Stimulated activated CD4-positive, alpha-beta T cell treated with anti-CD3 and anti-CD28 coated beads, Interleukin-4, amount 100 ng/mL, for 48 hours (primary cell): ENCODE results near the gene IMMP2L.
"Not testable (repeated sequence)": the region's sequence is repeated elsewhere in the genome, so short reads cannot be mapped to it uniquely, and the experiment has no call there.

Experiments used
- DNase-seq, 2 donors: peaks; one replicate each; pipeline ENCODE4 v3.0.0-alpha.2; 2020; ENCODE audit warnings: low read depth in 2 of 2

IMMP2L gene

DNA sequence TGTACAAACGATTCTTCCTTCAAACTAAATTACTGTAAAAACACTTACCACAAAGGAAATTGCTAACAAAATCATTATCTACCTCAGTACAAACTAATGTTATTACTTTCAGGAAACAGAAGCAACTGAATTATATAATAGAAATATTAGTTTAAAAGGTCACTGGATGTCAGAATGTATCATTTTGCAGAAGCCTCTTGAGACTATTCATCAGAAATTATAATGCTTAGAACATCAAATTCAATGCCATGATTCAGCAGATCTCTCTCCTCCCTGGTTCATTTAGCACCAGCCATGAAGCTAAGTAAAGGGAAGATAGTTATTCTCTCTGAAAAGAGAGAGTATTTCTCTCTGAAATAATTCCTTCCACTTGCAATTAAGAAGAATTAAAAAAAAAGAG, 223.3 kb downstream of the IMMP2L start:
- no peak for DNase-seq

DNA sequence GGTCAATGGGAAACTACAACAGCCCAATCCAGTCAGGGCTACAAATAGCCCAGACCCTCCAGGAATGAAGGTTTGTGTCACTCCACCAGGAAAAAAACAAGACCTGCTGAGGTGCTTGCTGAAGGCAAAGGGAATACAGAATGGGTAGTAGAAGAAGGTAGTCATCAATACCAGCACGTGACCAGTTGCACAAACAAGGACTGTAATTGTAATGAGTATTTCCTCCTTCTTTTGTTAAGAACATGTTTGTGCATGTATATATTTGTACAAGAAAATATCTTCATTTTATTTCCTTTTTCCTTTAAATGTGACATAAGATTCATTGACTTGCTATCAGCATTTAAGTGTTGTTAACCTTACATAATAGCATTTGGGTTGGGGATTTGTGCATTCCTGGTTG, 229.3 kb downstream of the IMMP2L start:
- DNase-seq = no peak

DNA sequence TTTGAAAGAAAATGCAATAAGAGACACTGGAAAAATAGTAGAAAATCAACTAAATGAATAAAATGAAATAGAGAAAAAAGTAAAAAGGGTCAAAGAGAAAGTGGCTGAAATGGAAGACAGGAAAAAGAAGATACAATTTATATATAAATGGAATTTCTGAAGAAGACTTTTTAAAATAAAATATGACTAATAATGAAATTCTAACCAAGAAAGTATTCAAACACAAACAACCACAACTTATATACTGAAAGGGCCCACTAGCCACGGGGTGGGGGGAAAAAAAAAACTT, 232.1 kb downstream of the IMMP2L start:
- no peak for DNase-seq

DNA sequence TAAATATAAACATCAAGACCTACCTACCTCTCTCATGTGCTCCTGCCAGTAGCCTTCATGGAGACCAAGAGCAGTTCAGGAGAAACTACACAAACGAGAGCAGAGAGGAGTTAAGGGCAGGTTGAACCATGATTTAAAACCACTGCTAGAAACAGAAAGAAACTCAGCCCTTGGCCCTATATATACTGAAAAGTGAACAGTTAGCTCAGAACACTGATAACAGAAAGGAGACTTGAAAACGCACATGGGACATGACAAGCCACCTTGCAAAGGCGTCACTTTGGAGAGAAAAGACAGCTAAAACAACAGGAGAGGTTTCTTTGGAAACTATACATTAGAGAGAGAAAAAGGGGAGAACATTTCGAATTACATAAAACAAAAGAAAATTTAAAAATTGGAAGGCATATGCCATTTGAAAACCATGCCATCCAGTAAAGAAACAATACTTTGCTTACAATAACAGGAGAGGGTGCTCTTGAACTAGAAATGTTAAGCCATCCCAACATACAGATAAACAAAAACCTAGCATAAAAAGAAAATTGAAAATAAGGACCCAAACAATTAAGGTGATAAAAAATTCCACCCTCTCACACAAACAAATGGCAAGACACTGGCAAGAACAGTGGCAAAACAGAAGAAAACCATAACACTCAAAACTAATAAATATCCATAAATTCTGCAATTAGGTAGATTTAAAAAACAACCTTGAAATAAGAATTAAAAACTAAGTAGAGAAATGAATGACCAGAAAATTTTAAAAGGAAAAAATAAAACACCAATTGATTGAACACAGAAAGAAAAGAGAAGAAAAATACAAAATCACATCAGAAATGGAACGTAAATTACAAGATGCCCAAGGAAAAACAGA, 232.7 kb downstream of the IMMP2L start:
- DNase-seq = no peak

DNA sequence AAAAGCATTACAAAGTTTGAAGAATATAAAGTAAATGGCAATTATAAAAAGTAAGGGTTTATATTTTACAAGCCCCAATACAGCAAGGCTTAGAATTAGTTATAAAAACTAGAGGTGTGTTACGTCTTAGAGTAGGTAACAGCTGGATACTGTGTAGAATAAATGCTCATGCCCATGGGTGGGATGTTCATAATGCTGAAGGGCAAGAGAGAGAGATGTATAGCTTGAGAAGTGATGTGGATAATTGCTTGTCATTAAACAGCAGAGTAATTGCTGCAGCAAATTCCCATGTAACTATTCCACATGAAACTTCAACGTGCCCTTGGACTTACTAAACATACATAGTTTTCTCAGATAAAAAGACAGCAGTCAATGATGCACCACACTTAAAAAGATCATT, 233.8 kb downstream of the IMMP2L start:
- no peak for DNase-seq

DNA sequence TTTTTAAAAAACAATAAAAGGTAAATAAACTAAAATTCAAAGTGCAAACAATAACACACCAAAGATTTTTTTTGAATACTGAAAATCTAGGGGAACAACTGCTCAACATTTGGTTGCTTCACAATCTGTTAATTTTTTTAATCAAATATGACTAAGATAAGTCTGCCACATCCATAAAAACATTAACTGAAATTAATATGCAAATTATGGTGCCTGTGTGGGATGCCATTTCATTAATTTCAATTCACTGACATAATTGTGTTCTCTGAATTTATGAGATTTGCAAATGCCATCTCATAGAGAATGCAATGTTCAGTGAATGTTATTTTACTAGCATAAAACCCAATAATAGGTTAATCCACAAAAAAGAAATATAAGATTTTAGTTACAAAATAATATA, 237.5 kb downstream of the IMMP2L start:
- no peak for DNase-seq

DNA sequence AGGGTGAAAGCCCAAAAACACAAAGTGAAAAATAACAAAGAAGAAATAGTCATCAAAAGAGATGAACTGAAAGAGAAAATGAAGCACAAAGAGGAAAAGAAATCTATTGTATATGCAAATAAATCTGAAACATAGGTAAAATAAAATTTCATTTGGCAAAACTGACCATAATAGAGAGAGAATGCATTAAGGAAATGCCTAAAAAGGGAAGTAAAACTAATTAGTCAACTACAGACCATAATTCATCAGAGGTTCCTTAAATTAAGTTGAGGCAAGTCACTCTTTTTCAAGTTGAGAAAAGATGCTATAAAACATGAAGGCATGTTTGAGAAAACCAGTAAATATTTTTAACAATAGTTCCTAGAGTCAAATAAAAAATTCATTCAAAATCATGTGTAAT, 238.1 kb downstream of the IMMP2L start:
- DNase-seq = no peak

DNA sequence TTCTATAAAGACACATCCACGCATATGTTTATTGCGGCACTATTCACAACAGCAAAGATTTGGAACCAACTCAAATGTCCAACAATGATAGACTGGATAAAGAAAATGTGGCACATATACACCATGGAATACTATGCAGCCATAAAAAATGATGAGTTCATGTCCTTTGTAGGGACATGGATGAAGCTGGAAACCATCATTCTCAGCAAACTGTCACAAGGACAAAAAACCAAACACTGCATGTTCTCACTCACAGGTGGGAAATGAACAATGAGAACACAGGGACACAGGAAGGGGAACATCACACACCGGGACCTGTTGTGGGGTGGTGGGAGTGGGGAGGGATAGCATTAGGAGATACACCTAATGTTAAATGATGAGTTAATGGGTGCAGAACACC, 238.6 kb downstream of the IMMP2L start:
- DNase-seq = not testable (repeated sequence)

DNA sequence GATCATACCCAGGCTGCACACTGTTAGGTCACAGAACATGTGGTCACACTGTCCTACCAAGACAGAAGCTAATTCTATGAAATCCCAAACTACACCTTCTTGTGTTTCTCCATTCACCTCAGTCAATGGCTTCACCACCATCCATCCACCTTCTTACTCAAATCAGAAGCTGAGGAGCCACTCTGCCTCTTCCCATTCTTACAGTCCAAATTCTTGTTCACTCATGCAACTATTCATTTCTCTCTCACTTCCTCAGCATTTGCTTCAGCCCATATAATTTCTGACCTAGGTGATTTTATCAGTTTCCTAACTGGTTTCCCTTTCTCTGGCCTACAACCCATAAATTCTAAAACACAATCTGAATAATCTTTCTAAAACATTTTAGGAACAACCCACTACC, 242.2 kb downstream of the IMMP2L start:
- DNase-seq = no peak

DNA sequence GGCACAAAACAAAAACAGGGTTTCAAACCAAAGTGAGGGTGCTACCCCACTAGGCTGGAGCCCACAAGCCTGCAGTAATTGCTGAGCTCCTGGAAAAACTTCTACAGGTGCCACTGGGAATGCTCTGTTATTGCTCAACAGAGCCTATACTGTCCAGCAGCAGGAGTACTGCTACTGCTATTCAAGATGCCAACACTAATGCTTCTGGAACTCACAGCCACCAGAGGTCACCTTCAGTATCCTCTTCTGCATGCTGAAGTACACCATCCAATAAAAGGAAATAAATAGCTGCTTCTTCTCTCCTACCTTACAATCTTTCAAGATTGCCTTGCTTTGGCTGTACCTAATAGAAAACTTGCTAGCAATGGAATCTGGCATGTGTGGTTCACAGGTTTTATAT, 249.3 kb downstream of the IMMP2L start:
- no peak for DNase-seq

DNA sequence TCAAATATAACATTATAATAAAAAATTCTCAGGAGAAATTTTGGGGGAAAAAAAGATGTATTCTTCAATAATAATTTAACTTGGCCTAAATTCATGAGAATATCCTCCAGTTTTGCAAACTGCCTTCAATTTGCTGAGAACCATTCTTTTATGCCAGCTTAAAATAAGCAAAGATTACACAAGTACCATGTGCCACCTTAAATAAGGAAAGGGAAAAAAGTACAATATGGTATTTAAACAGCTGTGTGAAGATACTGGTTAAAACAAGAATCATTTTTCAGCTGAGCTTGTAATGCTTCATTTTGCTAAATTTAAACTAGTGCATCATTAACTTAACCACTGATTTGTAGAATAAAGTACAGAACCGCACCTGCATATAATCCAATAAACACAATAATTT, 253.6 kb downstream of the IMMP2L start:
- DNase-seq = no peak

DNA sequence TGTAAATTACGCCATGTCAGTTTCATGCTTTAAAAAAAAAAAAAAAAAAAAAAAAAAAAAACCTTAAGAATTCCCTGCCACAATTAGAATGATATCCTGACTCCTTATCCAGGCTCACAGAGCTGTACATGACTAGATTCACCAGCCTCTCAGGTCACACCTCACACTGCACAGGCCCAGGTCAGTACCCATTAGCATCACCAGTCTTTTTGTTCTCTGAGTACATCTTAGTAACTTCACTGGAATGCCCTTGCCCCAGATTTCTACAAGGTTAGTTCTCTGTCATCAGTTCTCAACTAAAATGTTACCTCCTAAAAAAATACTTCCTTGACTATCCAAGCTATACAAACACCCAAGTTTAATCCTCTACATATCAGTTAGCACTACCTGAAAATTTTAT, 260.4 kb downstream of the IMMP2L start:
- no peak for DNase-seq

DNA sequence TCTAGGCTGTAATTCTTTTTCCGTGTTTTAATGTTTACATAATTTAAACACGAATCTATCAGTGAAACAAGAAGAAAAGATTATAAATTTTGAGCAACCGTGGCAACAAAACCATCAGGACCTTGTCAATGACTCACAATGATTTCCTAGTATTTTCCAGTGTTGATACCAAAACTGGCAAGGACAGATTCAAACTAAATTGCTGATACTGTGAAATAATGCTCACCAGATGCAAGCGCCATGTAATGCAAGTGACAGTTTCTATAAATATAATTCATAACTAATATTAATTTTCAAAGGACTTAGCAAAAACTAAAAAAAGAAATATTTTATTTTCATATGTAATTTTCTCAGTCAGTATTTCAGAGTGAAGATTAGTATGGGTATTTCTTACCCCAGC, 267.8 kb downstream of the IMMP2L start:
- no peak for DNase-seq

DNA sequence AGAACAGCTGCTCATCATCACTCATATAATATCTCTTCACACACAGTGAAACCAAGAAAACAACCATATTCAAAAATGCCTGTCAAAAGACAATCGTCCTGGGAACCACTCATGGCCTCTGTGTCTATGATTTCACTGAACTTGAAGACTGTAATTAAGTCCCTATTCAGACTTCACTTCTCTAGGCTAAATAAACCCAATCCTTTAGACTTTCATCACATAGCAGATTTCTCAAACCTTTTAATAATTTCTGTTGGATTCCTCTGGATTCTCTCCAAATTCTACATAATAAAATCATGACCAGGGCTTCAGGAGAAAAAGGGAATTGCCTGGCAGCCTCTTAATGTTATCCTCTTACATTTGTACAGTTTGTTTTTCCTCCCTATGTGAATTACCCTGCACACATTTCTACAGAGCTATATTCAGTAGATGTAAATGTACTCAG, 270.2 kb downstream of the IMMP2L start:
- no peak for DNase-seq

DNA sequence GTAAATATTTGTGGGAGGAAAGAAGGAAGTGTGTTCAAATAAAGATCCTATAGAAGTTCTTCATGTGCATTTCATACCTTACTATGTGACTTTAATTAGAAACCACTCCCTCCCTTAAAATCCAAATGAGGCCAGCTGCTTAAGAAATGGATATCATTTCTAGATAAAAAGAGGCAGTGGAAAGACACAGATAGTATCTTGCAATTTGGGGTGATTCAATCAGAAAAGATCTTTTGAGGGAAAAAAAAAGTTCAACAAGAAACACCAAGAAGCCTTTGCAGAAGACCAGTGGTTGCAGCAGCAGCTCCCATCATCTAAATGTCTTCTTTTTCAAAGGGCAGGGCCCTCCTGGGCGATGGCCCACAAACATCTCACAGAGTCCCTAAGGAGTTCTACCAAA, 271.3 kb downstream of the IMMP2L start:
- no peak for DNase-seq

DNA sequence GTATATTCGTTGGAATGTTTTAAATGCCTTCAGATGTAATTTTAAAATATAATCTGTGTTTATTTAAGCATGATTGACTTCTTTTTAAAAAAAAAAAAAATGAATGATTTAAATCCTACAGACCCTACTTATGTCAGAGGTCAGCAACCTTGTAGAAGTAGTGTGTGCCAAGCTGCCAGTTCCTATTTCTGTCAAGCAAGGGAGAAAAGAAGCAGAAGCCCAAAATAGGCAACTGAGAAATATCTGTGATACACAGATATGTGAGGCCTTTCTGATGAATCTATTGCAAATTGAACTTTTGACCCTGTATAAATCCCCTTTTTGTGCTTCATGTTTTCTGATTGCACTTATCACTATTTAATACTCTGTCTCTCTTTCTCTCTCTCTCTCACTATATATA, 271.9 kb downstream of the IMMP2L start:
- no peak for DNase-seq

DNA sequence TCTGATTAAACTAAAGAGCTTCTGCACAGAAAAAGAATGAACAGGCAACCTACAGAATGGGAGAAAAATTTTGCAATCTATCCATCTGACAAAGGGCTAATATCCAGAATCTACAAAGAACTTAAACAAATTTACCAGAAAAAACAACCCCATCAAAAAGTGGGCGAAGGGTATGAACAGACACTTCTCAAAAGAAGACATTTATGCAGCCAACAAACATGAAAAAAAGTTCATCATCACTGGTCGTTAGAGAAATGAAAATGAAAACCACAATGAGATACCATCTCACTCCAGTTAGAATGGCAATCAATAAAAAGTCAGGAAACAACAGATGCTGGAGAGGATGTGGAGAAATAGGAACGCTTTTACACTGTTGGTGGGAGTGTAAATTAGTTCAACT, 273.9 kb downstream of the IMMP2L start:
- DNase-seq = not testable (repeated sequence)

DNA sequence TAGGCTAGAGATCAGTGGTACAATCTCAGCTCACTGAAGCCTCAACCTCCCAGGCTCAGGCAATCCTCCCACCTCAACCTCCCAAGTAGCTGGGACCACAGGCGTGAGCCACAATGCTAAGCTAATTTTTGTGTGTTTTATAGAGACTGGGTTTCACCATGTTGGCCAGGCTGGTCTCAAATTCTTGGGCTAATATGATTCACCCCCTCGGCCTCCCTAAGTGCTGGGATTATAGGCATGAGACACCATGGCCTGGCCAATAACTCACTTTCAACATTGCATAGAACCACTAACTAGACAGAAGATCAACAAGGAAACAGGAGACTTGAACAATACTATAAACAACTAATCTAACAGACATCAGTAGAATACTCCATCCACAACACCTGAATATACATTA, 279.7 kb downstream of the IMMP2L start:
- no peak for DNase-seq

DNA sequence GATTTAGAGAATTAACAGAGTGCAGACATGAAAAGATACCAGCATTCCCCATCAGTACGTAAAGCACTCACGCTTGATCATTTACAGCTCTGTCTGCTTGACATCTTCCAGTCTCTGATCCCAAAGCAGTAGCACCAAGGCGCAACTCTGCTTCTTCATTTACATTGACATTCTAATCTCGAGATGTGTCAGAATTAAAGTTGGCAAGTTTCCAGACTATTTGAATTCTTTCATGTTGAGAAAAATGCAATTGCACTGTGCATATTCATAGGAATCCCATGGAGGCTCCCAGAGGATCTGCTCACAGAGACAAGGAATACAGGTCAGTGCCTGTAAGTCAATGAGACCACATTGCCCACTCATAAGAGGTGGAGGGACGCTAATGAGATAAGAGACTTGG, 287.4 kb downstream of the IMMP2L start:
- DNase-seq = no peak

DNA sequence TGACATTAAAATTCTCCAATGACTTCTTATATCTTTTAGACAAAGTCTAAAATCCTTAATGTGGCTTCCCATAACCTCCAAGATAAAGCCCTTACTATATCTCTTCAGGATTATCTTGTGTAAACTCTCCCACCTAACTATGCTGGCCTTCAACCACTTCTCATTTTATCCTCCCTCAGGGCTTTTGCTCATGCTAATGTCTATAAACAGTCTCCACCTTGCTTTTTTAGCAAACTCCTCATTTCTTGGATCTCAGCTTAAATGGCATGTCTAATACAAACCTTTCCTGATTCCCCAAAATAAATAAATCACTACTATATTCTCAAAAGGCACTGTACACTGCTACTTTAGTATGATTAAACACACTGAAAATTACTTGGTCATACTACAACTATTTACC, 290.2 kb downstream of the IMMP2L start:
- no peak for DNase-seq

DNA sequence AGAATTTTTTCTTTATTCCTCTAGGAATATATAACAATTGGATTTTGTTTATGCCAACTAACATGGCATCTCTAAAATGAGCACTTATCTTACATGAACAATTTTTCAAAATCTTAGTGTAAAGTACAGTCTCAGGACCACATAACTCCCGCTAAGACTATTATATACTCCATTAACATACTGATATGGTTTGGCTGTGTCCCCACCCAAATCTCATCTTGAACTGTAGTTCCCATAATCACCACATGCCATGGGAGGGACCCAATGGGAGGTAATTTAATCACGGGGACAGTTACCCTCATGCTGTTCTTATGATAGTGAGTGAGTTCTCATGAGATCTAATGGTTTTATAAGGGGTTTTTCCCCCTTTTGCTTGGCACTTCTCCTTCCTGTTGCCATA, 291.5 kb downstream of the IMMP2L start:
- DNase-seq = not testable (repeated sequence)

DNA sequence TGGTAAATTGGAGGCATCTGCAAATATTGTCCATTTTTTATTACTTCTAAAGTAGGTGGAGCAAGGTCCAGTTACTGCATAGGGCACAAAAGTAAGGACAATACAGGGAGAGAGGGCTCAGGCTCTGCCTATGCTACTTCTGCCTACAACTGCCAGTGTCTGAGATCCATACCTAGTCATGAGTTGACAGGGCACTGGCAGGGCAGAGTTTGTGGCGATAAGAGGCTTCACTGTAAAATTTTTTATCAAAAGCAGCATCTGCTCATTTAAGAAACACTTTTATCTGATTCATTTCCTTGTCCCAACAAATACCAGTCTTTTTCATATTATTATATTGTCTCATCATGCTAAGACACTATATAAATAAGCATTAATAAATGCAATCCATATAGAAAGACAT, 293.4 kb downstream of the IMMP2L start:
- no peak for DNase-seq

DNA sequence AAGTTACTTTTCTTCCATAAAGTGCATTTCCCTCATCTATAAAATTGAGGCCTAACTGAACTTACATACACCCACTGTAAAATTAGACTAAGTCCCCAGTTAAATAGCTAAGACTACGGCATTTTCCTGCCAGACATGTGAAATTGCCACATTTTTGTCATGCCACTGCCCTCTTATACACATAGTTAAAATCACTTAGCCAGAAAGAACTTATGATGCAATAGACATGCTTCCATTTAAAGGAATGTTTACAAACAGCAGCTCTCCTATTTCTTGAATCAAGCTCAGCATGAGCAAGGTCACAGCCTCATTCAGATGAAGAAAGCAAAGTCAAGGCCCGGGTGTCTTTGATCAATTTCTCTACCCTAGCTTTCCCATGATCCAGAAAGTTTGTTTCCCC, 295.7 kb downstream of the IMMP2L start:
- no peak for DNase-seq

DNA sequence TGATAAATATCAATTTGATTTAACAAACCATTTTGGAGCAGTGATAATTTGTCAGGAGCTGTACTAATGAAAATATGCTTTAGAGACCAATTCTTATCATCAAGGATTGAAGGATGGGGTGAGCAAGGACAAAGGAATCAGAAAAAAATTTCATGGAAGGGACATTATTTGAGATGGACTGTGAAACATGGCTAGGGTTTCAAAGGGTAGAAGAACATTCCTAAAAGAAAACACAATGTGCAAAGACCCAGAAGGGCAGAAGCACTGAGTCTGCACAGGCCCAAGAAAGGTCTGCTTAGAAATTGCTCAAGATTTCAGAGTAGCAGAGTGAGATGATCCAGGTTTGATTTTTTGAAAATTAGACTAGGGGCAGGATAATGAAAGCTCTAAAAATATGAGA, 296.9 kb downstream of the IMMP2L start:
- DNase-seq = no peak
